ENCODE data around the gene SNUPN.

DNA sequence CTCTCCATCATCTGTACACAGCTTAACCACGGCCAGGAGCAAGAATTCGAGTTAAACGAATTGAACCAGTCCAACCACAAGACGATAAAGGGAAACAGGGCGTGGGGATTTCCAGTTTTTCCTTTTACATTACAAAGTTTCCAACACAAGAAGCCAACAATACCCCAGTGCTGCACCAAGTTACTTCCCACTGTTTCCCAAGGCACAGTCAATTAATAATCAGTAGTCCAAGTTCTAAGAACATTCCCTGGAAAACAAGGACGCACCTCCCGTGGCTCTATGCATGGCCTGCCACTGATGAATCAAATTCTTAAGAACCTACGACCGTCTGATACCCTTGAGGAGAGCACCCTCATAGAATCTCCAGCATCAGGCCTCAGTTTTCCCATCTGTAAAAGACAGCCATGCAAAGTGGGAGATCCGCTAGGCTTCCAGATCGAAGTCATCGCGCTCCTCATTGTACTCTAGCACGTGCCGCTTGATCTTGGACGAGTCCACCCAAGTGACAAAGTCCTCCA, 13.7 kb upstream of the SNUPN start:
- no peak for TF ChIP-seq ZNF274 (IDR thresholded peaks at IDR 0.05; ENCODE audit: low read depth, low read length)
- no peak for TF ChIP-seq YY1 (IDR thresholded peaks at IDR 0.05; ENCODE audit: insufficient read depth, insufficient read length)
